Mucosa of descending colon (tissue), 3 donors: ENCODE measurements around the gene ZNF394. TPM values are rescaled to one million over a fixed set of nuclear protein-coding genes. Genes with fewer than 3 reads are reported as not detected.
A peak's percentile ranks its signal among the peaks of the same experiment; 100 is the strongest.

ENCODE experiments used
- ATAC-seq: fragments of 200-7000 bp; cut with Tn5 transposase; one replicate; pipeline ENCODE4 v1.9.1; 2020; ENCODE audit warnings: mild to moderate bottlenecking, moderate library complexity
- DNase-seq, 3 donors: peaks; one replicate each; pipeline ENCODE4 v3.0.0-alpha.2; 2020
- H3K36me3 ChIP-seq: fragments of 200-600 bp; one replicate; pipeline ENCODE4 v1.8.0; 2021; ENCODE audit warnings: low read depth, mild to moderate bottlenecking
- H3K4me1 ChIP-seq: fragments of 200-600 bp; one replicate; pipeline ENCODE4 v1.8.0; 2021; ENCODE audit warnings: low read depth, mild to moderate bottlenecking
- H3K4me3 ChIP-seq: fragments of 200-600 bp; one replicate; pipeline ENCODE4 v1.8.0; 2021; ENCODE audit warnings: mild to moderate bottlenecking
- H3K9me3 ChIP-seq: fragments of 200-600 bp; one replicate; pipeline ENCODE4 v1.8.0; 2021; ENCODE audit warnings: mild to moderate bottlenecking
- intact Hi-C, 2 donors: fragments of 100-400 bp; cut with DNase I in 1 of 2; cut with micrococcal nuclease in 1 of 2; formaldehyde crosslinking; loops; one replicate each; pipeline versions ENCODE4 v1.11.0 to v1.11.1; 2022; cut with DNase I, micrococcal nuclease
- total RNA-seq, 3 donors: library from RNA; stranded (reverse); fragmentation: NEBNext Ultra II Directional in 2 of 3; extraction: Animal tissue kit (Norgen Biotek cat#: 25700) in 2 of 3; gene quantifications; one replicate each; pipeline versions ENCODE4 v1.2.1 to v1.2.4, GENCODE V29; 2021 to 2023
- TF ChIP-seq, protein P1 (sequence below): fragments of 200-600 bp; IDR thresholded peaks from one replicate; pipeline ENCODE4 v1.8.0; 2022; ENCODE audit warnings: antibody characterized with exemption, mild to moderate bottlenecking
- donor health status: DM: no; HTN: no; CAD: no; lungs with moderate emphysema.
- donor health status: DM: no; HTN: no; CAD: no.
- donor health status: DM: no; HTN: yes; CAD: no.

The ZNF394 gene
- total RNA-seq, 3 donors from 2014 or later, result 30.5 to 43.9 (median 36.5) TPM

GRCh38 chr7:99461221-99461620, 38.9 kb downstream of the ZNF394 start:
- Histone ChIP-seq H3K9me3 (no peaks in the 10 kb centered on the region), H3K36me3 (no peaks in the 10 kb centered on the region), H3K4me3 (no peak overlapping the region), H3K4me1 (peaks cover 22% of the 10 kb centered on the region)
- DNase-seq, result no peak
- TF ChIP-seq, protein P1, sequence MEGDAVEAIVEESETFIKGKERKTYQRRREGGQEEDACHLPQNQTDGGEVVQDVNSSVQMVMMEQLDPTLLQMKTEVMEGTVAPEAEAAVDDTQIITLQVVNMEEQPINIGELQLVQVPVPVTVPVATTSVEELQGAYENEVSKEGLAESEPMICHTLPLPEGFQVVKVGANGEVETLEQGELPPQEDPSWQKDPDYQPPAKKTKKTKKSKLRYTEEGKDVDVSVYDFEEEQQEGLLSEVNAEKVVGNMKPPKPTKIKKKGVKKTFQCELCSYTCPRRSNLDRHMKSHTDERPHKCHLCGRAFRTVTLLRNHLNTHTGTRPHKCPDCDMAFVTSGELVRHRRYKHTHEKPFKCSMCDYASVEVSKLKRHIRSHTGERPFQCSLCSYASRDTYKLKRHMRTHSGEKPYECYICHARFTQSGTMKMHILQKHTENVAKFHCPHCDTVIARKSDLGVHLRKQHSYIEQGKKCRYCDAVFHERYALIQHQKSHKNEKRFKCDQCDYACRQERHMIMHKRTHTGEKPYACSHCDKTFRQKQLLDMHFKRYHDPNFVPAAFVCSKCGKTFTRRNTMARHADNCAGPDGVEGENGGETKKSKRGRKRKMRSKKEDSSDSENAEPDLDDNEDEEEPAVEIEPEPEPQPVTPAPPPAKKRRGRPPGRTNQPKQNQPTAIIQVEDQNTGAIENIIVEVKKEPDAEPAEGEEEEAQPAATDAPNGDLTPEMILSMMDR, result no peak
- intact Hi-C loops, result no loop called here
- ATAC-seq, result no peak

DNA sequence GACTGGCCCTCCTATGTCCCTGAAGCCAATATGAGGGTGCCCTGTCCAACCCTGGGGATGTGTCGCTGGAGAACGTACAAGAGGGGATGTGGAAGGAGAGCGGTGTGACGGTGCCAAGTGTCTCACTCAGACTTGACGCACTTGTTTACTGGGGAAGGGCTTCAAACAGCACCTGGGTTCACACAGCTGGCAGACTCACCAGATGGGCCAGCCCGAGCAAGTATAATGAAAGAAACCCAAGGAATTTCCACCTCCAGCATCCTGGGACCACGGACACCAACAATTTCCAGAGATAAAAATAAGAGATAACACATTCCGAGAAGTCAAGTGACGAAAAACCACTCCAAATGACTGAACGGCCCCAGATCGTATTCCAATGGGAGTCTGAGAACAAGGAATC, 39.4 kb downstream of the ZNF394 start:
- intact Hi-C loops, result no loop called here
- H3K4me3 ChIP-seq, result no peak overlapping the region
- DNase-seq, result no peak
- no peaks in the 10 kb centered on the region for H3K36me3 ChIP-seq
- TF ChIP-seq, protein P1, result no peak
- H3K4me1 ChIP-seq, result peaks cover 22% of the 10 kb centered on the region
- H3K9me3 ChIP-seq, result no peaks in the 10 kb centered on the region
- ATAC-seq, result no peak

DNA sequence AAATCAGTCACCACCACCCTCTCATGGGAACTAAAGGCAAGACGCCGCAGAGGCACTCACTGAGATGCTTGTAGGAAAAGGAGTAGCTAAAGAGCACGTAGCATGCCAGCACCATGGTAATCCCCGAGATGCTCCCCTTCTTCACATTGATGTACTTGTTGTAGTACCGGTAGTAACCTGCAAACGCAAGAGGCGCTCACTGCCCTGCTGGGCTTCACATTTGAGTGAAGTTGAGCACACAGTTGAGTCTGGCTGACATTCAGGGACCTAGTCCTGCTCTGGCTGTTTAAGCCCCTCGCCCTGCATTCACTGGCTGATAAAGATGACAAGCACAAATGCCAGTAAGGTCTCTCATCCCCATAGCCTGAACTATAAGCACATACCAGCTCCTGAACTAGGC, 41.0 kb downstream of the ZNF394 start:
- intact Hi-C loops, result no loop called here

GRCh38 chr7:99457650-99458493, 42.2 kb downstream of the ZNF394 start:
- Histone ChIP-seq H3K9me3 (no peaks in the 10 kb centered on the region), H3K36me3 (no peaks in the 10 kb centered on the region), H3K4me1 (no peaks in the 10 kb centered on the region), H3K4me3 (no peak overlapping the region)
- intact Hi-C loops, result no loop called here
- no peak for ATAC-seq
- TF ChIP-seq, protein P1, result no peak
- DNase-seq, result no peak

More for the DNA sequence above, 41.0 kb downstream of the ZNF394 start:
- DNase-seq (no peak), ATAC-seq (peak; percentile 42)
- no peaks in the 10 kb centered on the region for H3K36me3 ChIP-seq
- H3K9me3 ChIP-seq, result no peaks in the 10 kb centered on the region
- TF ChIP-seq, protein P1, result no peak
- H3K4me1 ChIP-seq, result peaks cover 9% of the 10 kb centered on the region
- no peak overlapping the region for H3K4me3 ChIP-seq

DNA sequence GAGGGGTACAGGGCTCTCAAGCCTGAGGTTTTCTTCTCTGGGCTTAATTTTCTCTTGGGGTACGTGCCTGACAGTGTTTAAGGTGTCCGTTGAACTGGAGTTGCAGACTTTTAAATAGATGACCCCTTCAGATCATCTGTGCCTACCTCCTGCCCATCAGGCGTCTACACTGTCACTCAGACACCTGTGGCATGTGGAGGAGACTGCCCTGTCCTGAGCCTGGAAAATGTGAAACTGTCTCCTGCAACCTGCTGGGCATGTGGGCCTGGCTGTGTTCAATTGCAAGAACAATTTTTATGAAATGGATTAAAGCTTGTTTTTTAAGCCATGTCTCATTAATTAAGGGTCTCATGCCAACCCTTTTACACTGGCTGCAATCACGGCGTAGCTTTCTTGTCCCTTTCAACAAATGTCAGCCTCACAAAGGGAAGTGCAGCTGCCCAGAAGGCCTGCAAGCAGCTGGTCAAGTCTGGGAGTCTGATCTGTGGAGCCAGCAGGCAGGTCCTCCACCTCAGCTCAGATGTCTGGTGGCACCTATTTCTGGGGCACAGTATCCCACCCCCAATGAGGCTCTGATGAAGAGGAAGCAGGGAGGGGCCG, 42.9 kb downstream of the ZNF394 start:
- Histone ChIP-seq H3K4me3 (no peak overlapping the region), H3K9me3 (no peaks in the 10 kb centered on the region), H3K4me1 (no peaks in the 10 kb centered on the region), H3K36me3 (no peaks in the 10 kb centered on the region)
- TF ChIP-seq, protein P1, result no peak
- no peak for ATAC-seq
- DNase-seq, result no peak
- intact Hi-C loops, result no loop called here
